Cardiac fibroblast (primary cell): Measurements from ENCODE around the gene ZBTB40.

Experiments used
- DNase-seq, 2 donors: peaks; one replicate each; pipeline versions ENCODE4 v3.0.0 to v3.0.0-alpha.2; 2010; ENCODE audit warnings: low read depth in 2 of 2
- H3K4me3 ChIP-seq, 2 donors: replicated peaks in 1 of 2; 1 replicate in 1 of 2; 2 replicates in 1 of 2; pipeline ENCODE4 v1.5.1; 2011; ENCODE audit warnings: low read depth in 2 of 2, low read length in 2 of 2, mild to moderate bottlenecking in 2 of 2, moderate library complexity in 1 of 2
- TF ChIP-seq, protein P1 (sequence below): IDR thresholded peaks from one replicate; pipeline ENCODE4 v1.5.1; 2011; ENCODE audit warnings: low read depth, mild to moderate bottlenecking, low read length, inconsistent platforms

Gene ZBTB40

DNA sequence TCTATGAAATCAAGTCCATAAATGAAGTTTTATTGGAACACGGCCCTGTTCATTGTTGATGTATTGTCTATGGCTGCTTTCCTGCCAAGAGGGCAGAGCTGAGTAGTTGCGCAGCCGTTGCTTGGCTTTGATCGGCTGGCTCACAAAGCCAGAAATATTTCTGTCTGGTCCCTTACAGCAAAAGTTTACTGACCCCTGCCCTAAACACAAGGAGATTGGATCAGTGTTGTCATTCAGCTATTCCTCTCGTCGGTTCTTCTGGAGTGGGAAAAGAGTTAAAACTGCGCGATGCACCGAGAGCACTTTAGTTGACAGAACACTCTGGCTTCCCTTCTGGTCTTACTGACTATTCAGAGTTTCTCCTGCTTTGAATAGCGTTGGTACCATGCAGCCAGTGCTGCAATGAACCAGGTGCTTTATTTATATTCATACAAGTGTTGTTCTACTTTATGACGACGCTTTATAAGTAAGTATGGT lies 868 bp downstream of the ZBTB40 start:
- DNase-seq, result peak; percentile 61 to 65
- TF ChIP-seq, protein P1, sequence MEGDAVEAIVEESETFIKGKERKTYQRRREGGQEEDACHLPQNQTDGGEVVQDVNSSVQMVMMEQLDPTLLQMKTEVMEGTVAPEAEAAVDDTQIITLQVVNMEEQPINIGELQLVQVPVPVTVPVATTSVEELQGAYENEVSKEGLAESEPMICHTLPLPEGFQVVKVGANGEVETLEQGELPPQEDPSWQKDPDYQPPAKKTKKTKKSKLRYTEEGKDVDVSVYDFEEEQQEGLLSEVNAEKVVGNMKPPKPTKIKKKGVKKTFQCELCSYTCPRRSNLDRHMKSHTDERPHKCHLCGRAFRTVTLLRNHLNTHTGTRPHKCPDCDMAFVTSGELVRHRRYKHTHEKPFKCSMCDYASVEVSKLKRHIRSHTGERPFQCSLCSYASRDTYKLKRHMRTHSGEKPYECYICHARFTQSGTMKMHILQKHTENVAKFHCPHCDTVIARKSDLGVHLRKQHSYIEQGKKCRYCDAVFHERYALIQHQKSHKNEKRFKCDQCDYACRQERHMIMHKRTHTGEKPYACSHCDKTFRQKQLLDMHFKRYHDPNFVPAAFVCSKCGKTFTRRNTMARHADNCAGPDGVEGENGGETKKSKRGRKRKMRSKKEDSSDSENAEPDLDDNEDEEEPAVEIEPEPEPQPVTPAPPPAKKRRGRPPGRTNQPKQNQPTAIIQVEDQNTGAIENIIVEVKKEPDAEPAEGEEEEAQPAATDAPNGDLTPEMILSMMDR, result no peak
- H3K4me3 ChIP-seq, result peak overlapping the region; percentile 79 to 81

GRCh38 chr1:22453181-22453580 lies 1.5 kb downstream of the ZBTB40 start:
- H3K4me3 ChIP-seq, result peak overlapping the region in 1 of 2 donors; percentile 81
- no peak for DNase-seq
- TF ChIP-seq, protein P1, result no peak

DNA sequence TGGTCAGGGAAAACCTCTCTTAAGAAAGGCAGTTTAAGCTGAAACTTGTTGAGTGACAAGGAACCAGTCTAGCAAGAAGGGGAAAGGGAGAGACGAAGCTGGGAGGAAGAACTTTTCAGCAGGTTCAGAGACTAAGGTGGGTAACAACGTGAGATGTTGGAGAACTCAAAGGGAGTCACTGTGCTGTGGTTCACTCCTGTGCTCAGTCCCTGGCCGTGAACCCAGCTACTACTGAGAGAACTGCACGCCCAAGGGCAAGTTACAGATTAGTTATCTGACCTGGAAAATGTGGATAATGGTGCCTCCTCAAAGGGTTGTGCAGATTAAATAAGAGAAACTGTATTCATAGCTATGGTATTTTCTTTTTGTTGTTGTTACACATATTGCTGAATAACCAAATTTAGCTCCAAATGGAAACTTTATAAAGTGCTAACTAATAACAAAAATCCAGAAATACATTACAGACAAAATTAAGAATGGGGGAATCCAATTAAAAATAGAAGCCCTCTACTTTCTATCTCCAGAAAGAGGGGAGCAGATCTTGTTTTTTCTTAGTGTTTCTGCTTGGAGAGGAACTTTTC lies 2.9 kb downstream of the ZBTB40 start:
- TF ChIP-seq, protein P1, result no peak
- no peak overlapping the region for H3K4me3 ChIP-seq
- no peak for DNase-seq

- peak; percentile 33 to 83 for DNase-seq
- TF ChIP-seq, protein P1, result peak; percentile 19
- H3K4me3 ChIP-seq, result no peak overlapping the region
Observed at GRCh38 chr1:22457345-22457744, 5.7 kb downstream of the ZBTB40 start.

- TF ChIP-seq, protein P1, result no peak
- DNase-seq, result no peak
- H3K4me3 ChIP-seq, result no peak overlapping the region
Observed at GRCh38 chr1:22457836-22458235, 6.2 kb downstream of the ZBTB40 start.

DNA sequence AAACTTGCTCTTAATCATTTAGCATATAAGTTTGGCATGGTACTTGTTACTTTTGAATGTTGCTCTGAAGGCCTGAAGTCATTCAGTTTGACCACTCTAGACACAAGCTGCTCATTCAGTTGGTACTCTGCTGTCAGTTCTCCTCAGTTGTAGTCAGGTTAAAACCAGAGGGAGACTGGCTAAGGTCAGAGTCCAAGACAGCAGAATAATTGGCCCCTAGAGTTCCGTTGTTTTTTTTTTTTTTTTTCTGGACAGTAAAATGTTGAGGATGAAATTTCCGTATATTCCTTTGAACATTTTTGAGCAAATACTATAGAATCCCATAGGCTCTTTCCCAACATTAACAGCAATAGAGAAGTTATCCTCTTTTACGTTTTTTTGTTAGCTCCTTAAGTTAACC lies 9.4 kb downstream of the ZBTB40 start:
- no peak for DNase-seq
- H3K4me3 ChIP-seq, result no peak overlapping the region
- TF ChIP-seq, protein P1, result no peak
